ENCODE results near the gene SKOR2.

The SKOR2 gene, protein sequence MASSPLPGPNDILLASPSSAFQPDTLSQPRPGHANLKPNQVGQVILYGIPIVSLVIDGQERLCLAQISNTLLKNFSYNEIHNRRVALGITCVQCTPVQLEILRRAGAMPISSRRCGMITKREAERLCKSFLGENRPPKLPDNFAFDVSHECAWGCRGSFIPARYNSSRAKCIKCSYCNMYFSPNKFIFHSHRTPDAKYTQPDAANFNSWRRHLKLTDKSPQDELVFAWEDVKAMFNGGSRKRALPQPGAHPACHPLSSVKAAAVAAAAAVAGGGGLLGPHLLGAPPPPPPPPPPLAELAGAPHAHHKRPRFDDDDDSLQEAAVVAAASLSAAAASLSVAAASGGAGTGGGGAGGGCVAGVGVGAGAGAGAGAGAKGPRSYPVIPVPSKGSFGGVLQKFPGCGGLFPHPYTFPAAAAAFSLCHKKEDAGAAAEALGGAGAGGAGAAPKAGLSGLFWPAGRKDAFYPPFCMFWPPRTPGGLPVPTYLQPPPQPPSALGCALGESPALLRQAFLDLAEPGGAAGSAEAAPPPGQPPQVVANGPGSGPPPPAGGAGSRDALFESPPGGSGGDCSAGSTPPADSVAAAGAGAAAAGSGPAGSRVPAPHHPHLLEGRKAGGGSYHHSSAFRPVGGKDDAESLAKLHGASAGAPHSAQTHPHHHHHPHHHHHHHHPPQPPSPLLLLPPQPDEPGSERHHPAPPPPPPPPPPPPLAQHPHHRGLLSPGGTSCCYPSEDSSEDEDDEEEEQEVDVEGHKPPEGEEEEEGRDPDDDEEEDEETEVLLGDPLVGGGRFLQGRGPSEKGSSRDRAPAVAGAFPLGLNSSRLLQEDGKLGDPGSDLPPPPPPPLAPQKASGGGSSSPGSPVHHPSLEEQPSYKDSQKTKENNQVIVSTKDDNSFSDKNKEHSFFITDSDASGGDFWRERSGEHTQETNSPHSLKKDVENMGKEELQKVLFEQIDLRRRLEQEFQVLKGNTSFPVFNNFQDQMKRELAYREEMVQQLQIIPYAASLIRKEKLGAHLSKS

DNA sequence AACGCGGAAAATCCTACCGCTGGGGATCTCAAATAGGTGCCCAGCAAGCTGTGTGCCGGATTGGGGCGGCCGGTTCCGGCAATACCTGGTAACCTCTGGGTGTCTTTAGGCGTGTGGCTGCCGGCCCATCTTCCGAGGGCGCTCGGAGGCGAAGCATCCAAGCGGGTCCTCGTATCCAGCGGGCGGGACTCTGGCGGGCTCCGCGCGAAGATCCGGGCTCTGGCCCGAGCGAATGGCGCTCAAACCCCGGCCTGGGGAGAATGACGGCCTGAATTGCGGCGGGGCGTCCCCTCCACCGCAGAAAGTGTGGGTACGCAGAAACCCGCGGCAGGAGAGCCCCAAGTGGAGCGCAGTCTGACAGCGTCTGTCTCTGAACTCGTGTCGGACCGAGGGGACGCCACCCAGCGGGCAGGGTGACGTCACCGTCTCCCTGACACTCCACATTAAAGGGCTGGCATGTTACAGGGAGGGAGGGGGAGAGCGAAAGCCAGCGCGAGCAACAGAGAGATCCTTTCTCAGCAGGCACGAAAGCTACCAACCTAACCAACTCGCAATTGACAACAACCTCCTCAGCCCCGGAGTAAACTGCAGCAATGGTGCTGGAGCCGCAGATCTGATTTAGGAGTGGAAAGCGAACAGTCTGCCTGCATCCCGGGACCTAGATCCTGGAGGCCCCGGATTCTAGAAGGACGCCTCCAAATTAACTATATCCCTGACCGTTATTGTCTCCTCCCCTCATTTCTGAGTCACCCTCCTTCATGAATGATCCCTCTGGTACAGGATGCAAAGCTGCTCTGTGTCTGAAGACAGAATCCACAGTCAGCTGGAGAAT is at the start of gene SKOR2:
Gene SKOR2, minus strand, starts transcription at position 372 of the 832 bp plus-strand sequence. CDS start 2,477 bp downstream, outside the sequence.
- no peak for DNase-seq (ENCODE audit: low spot score)
- in situ Hi-C loops (cut with MboI; ENCODE audit: low sequenced_read_pairs, unreplicated experiment): no loop called here
- TF ChIP-seq, protein P1, sequence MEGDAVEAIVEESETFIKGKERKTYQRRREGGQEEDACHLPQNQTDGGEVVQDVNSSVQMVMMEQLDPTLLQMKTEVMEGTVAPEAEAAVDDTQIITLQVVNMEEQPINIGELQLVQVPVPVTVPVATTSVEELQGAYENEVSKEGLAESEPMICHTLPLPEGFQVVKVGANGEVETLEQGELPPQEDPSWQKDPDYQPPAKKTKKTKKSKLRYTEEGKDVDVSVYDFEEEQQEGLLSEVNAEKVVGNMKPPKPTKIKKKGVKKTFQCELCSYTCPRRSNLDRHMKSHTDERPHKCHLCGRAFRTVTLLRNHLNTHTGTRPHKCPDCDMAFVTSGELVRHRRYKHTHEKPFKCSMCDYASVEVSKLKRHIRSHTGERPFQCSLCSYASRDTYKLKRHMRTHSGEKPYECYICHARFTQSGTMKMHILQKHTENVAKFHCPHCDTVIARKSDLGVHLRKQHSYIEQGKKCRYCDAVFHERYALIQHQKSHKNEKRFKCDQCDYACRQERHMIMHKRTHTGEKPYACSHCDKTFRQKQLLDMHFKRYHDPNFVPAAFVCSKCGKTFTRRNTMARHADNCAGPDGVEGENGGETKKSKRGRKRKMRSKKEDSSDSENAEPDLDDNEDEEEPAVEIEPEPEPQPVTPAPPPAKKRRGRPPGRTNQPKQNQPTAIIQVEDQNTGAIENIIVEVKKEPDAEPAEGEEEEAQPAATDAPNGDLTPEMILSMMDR (IDR thresholded peaks at IDR 0.05; ENCODE audit: borderline replicate concordance, control extremely low read depth, extremely low read depth, insufficient read depth, missing control alignments): no peak

DNA sequence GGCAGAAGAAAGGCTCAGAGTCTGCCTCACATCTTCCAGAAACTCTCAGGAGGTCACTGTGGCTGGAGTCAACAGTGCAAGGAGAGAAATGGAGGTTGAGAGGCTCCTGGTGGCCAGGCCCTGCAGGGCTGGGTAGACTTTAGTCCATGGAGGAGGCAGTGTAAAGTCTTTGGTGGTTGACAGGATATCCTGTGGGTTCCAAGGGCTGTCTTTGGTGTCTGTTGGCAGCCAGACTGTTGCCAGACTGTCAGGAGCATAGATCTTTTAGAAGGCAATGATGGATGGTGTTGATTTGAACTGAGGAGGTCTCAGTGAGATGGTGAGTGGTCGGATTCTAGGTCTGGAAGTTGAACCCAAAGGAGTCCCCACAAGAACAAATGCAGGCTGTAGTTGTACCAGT is 45.0 kb upstream of the SKOR2 start:
- TF ChIP-seq, protein P1 (IDR thresholded peaks at IDR 0.05; ENCODE audit: borderline replicate concordance, control extremely low read depth, extremely low read depth, insufficient read depth, missing control alignments): no peak
- in situ Hi-C loops (cut with MboI; ENCODE audit: low sequenced_read_pairs, unreplicated experiment): no loop called here
- no peak for DNase-seq (ENCODE audit: low spot score)

DNA sequence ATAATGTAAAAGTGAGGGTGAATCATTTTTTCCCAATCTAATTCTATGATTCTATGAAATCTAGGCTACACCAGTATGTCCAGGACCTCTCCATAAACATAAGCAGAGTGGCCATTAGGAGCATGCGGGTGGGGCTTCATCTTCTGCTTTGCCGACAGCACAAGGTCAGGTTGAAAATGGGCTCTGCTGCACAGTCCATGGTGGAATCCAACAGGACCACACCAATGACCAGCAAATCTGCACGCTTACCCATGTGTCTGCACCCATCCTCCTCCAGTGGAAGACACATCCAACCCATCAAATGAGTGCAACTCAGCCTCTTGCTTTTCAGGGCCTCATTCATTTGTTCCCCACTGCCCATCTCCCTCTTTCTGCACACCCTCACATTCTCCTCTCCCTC is 43.3 kb upstream of the SKOR2 start:
- TF ChIP-seq, protein P1 (IDR thresholded peaks at IDR 0.05; ENCODE audit: borderline replicate concordance, control extremely low read depth, extremely low read depth, insufficient read depth, missing control alignments): no peak
- no peak for DNase-seq (ENCODE audit: low spot score)
- in situ Hi-C loops (cut with MboI; ENCODE audit: low sequenced_read_pairs, unreplicated experiment): no loop called here

DNA sequence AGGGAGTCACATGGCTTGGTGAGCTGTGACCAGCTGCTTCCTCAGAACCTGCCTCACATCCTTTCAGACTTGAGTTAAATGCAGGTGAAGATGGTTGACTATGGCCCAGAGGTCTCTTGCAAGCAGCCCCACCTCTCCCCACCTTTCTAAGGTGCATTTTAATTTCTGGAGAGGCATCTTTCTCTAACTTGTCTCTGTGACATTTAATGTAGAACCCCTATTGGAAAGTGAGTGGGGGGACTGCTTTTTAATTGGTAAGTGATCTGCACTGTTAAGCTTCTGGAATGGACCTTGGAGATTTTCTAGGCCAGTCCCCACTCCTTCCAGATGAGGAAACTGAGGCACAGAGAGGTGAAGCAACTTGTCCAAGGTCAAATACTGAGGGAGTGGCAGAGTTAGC is 37.3 kb upstream of the SKOR2 start:
- in situ Hi-C loops (cut with MboI; ENCODE audit: low sequenced_read_pairs, unreplicated experiment): no loop called here
- TF ChIP-seq, protein P1 (IDR thresholded peaks at IDR 0.05; ENCODE audit: borderline replicate concordance, control extremely low read depth, extremely low read depth, insufficient read depth, missing control alignments): no peak

DNA sequence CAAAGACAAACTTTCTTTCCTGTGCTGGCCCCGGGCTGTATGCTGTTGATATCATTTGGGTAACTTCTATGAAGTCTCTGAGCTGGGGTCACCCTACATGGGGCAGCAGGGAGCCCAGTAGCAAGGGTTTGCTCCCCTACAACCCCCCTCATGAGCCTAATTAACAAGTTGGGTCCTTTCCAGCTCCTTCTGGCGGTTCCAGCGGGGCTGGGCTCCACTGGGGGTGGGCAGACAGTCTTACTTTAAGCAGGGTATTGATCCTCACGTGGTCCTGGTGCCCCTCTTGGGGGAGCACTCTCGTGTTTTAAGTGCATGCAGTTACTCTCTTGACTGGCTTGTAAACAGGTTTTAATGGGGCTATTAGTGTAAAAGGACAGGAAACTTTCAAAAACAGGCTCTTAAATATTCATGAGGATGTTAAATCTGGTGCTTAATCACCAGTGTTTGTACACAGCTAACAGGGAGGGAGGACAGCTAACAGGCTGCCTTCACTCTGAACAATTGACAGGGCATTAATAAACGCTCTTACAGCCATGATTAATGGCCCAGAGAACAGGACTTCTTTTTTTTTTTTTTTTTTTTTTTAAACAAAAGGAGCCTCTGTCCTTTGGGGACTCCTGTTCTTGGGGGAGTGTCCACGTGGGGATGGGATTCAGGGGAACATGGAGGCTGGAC is 36.6 kb upstream of the SKOR2 start:
- in situ Hi-C loops (cut with MboI; ENCODE audit: low sequenced_read_pairs, unreplicated experiment): no loop called here
- TF ChIP-seq, protein P1 (IDR thresholded peaks at IDR 0.05; ENCODE audit: borderline replicate concordance, control extremely low read depth, extremely low read depth, insufficient read depth, missing control alignments): no peak
- DNase-seq (ENCODE audit: low spot score): no peak

More for the DNA sequence above, 37.3 kb upstream of the SKOR2 start:
- DNase-seq (ENCODE audit: low spot score): no peak
